Stimulated activated CD8-positive, alpha-beta memory T cell treated with anti-CD3 and anti-CD28 coated beads, Interleukin-7, amount 100 ng/mL, for 48 hours (primary cell): ENCODE data around the gene RFXAP.

ENCODE experiments used
- DNase-seq, 2 donors: peaks; one replicate each; pipeline ENCODE4 v3.0.0-alpha.2; 2020; ENCODE audit warnings: low read depth in 1 of 2; ENCODE audit errors: extremely low read depth in 1 of 2

The RFXAP gene

GRCh38 chr13:36862722-36863121 is 43.7 kb downstream of the RFXAP start:
- no peak for DNase-seq

GRCh38 chr13:36865265-36865664 is 46.2 kb downstream of the RFXAP start:
- no peak for DNase-seq

GRCh38 chr13:36866232-36866631 is 47.2 kb downstream of the RFXAP start:
- DNase-seq: no peak

GRCh38 chr13:36870050-36870692 is 51.1 kb downstream of the RFXAP start:
- DNase-seq: no peak

GRCh38 chr13:36872621-36873020 is 53.6 kb downstream of the RFXAP start:
- DNase-seq: no peak

GRCh38 chr13:36875431-36875830 is 56.4 kb downstream of the RFXAP start:
- DNase-seq: no peak

- DNase-seq: no peak
These were observed 56.9 kb downstream of the RFXAP start for GRCh38 chr13:36875961-36876360.
